ENCODE data around the gene C10orf90.

Gene C10orf90

GRCh38 chr10:126437635-126438406, 232.7 kb downstream of the C10orf90 start:
- no peak for DNase-seq (ENCODE audit: low spot score)
- in situ Hi-C loops (cut with MboI; ENCODE audit: low sequenced_read_pairs, unreplicated experiment): no loop called here
- TF ChIP-seq CTCF (IDR thresholded peaks at IDR 0.05; ENCODE audit: borderline replicate concordance, control extremely low read depth, extremely low read depth, insufficient read depth, missing control alignments): no peak

GRCh38 chr10:126434235-126434634, 236.3 kb downstream of the C10orf90 start:
- in situ Hi-C loops (cut with MboI; ENCODE audit: low sequenced_read_pairs, unreplicated experiment): no loop called here
- DNase-seq (ENCODE audit: low spot score): no peak
- no peak for TF ChIP-seq CTCF (IDR thresholded peaks at IDR 0.05; ENCODE audit: borderline replicate concordance, control extremely low read depth, extremely low read depth, insufficient read depth, missing control alignments)

GRCh38 chr10:126433351-126433750, 237.1 kb downstream of the C10orf90 start:
- in situ Hi-C loops (cut with MboI; ENCODE audit: low sequenced_read_pairs, unreplicated experiment): no loop called here
- DNase-seq (ENCODE audit: low spot score): no peak
- no peak for TF ChIP-seq CTCF (IDR thresholded peaks at IDR 0.05; ENCODE audit: borderline replicate concordance, control extremely low read depth, extremely low read depth, insufficient read depth, missing control alignments)

GRCh38 chr10:126432507-126432906, 238.0 kb downstream of the C10orf90 start:
- no peak for DNase-seq (ENCODE audit: low spot score)
- in situ Hi-C loops (cut with MboI; ENCODE audit: low sequenced_read_pairs, unreplicated experiment): no loop called here
- TF ChIP-seq CTCF (IDR thresholded peaks at IDR 0.05; ENCODE audit: borderline replicate concordance, control extremely low read depth, extremely low read depth, insufficient read depth, missing control alignments): no peak

- TF ChIP-seq CTCF (IDR thresholded peaks at IDR 0.05; ENCODE audit: borderline replicate concordance, control extremely low read depth, extremely low read depth, insufficient read depth, missing control alignments): no peak
- no peak for DNase-seq (ENCODE audit: low spot score)
These were observed 238.7 kb downstream of the C10orf90 start for GRCh38 chr10:126431816-126432215.

GRCh38 chr10:126430512-126430911, 240.0 kb downstream of the C10orf90 start:
- DNase-seq (ENCODE audit: low spot score): no peak
- in situ Hi-C loops (cut with MboI; ENCODE audit: low sequenced_read_pairs, unreplicated experiment): no loop called here

More at GRCh38 chr10:126431816-126432215, 238.7 kb downstream of the C10orf90 start:
- in situ Hi-C loops (cut with MboI; ENCODE audit: low sequenced_read_pairs, unreplicated experiment): no loop called here

More at GRCh38 chr10:126430512-126430911, 240.0 kb downstream of the C10orf90 start:
- no peak for TF ChIP-seq CTCF (IDR thresholded peaks at IDR 0.05; ENCODE audit: borderline replicate concordance, control extremely low read depth, extremely low read depth, insufficient read depth, missing control alignments)
